Measurements from ENCODE around the gene MXD4. TPM values are rescaled to one million over a fixed set of nuclear protein-coding genes. Genes with fewer than 3 reads are reported as not detected.
A peak's percentile ranks its signal among the peaks of the same experiment; 100 is the strongest.

The MXD4 gene
- total and polyA plus RNA-seq, 2 of the 13 experiments (the other 11 are each of a cell fraction or from before 2014, with no cell fraction given) = 29.0 to 31.3 TPM

DNA sequence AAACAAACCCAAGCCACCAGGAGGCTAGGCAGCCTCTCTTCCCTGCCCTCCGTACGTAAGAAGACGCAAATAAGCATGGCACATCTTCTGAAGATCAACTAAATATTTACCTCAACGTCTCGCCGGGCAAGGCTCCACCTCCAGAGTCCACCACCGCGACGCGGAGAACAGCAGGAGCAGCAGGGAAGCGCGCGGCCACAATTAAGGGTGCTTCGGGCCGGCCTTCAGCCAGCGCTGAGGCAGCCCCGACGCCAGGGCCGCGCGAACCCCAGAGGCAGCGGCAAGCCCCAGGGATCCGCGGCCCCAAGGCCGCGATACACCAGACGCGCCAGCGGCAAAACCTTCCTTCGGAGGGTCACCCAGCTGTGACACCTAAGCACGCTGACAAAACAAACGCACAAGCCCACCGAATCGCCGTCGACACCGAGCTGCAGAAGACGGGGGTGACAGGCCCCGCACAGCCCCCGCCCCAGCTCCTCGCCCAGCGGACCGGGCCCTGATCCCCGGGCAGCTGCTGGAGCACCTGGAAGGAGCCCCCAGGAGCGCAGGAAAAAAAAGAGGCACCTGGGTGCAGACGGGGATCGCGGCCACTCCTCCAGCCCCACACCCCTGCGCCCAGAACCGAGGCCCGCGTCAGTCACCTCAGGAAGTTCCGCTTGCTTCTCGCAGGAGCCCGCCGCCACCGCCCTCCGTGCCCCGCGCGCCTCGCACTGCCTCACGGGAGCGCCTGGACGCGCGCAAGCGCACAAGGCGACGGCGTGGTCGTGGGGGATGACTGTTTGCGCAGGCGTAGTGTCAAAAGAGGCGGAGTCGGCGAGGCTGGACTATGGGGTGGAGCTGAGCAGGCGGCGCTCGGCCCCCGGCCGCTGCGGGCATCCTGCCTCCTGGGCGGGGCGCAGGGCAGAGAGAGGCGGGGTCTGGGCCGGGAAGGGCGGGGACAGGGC is 20.2 kb downstream of the MXD4 start, which contains the start of the genes HAUS3 and POLN (continued):
- TF ChIP-seq ZNF407 (CRISPR knock-in tag; IDR thresholded peaks at IDR 0.05; ENCODE audit: not compliant biosample characterization) = peak; percentile 70
- TF ChIP-seq, protein P1, sequence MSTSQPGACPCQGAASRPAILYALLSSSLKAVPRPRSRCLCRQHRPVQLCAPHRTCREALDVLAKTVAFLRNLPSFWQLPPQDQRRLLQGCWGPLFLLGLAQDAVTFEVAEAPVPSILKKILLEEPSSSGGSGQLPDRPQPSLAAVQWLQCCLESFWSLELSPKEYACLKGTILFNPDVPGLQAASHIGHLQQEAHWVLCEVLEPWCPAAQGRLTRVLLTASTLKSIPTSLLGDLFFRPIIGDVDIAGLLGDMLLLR (CRISPR knock-in tag; IDR thresholded peaks at IDR 0.05) = peak; percentile 31; the same call in 1 of the 2 replicates
- TF ChIP-seq ZNF441 (CRISPR knock-in tag; IDR thresholded peaks at IDR 0.05; ENCODE audit: borderline replicate concordance) = no peak
- TF ChIP-seq ISL2 (CRISPR knock-in tag; IDR thresholded peaks at IDR 0.05) = peak; percentile 32; the same call in 1 of the 2 replicates
- no peak for TF ChIP-seq ZNF205 (CRISPR knock-in tag; IDR thresholded peaks at IDR 0.05)
- TF ChIP-seq KMT2B (CRISPR knock-in tag; IDR thresholded peaks at IDR 0.05) = peak; percentile 90
- peak in 1 of 2 experiments; percentile 55; a peak in 1 of 4 replicates for TF ChIP-seq POLR2A (IDR thresholded peaks at IDR 0.05; ENCODE audit: insufficient read depth in 1 of 2, low read depth in 2 of 2, low read length in 2 of 2)
- no peak for TF ChIP-seq SP1 (IDR thresholded peaks at IDR 0.05)
- peak; percentile 37 for TF ChIP-seq SP1 (CRISPR knock-in tag; IDR thresholded peaks at IDR 0.05)
- peak; percentile 74 for TF ChIP-seq ZNF891 (CRISPR knock-in tag; IDR thresholded peaks at IDR 0.05)
- TF ChIP-seq ZNF136 (CRISPR knock-in tag; IDR thresholded peaks at IDR 0.05; ENCODE audit: low read depth) = peak; percentile 69; the same call in 1 of the 2 replicates
- peak; percentile 26 for TF ChIP-seq CBX1 (IDR thresholded peaks at IDR 0.05; ENCODE audit: low read depth)
- 0 out of 2 replicates have a peak, but pooled peaks have one; percentile 19 for TF ChIP-seq ZNF747 (CRISPR knock-in tag; IDR thresholded peaks at IDR 0.05; ENCODE audit: borderline replicate concordance)
- TF ChIP-seq ZNF878 (CRISPR knock-in tag; IDR thresholded peaks at IDR 0.05) = peak; percentile 58; the same call in 1 of the 2 replicates
- peak; percentile 44; the same call in 1 of the 2 replicates for TF ChIP-seq CREB1 (IDR thresholded peaks at IDR 0.05)
- TF ChIP-seq CREB1 (CRISPR knock-in tag; IDR thresholded peaks at IDR 0.05) = no peak
- TF ChIP-seq ZFY (CRISPR knock-in tag; IDR thresholded peaks at IDR 0.05) = peak; percentile 90
- 0 out of 2 replicates have a peak, but pooled peaks have one; percentile 43 for TF ChIP-seq ZNF546 (CRISPR knock-in tag; conservative IDR thresholded peaks at IDR 0.05)
- no peak for TF ChIP-seq FOXP1 (IDR thresholded peaks at IDR 0.05)
- TF ChIP-seq FOXP1 (CRISPR knock-in tag; IDR thresholded peaks at IDR 0.05) = no peak
- 0 out of 2 replicates have a peak, but pooled peaks have one; percentile 25 for TF ChIP-seq GZF1 (CRISPR knock-in tag; IDR thresholded peaks at IDR 0.05)
- TF ChIP-seq IRF2 (CRISPR knock-in tag; IDR thresholded peaks at IDR 0.05) = peak; percentile 54
- TF ChIP-seq ZNF264 (CRISPR knock-in tag; IDR thresholded peaks at IDR 0.05) = 0 out of 2 replicates have a peak, but pooled peaks have one; percentile 12
- 0 out of 2 replicates have a peak, but pooled peaks have one; percentile 15 for TF ChIP-seq ZMYM4 (CRISPR knock-in tag; IDR thresholded peaks at IDR 0.05)

Data from HepG2 (cell line).